ENCODE measurements around the gene GCDH. TPM values are rescaled to one million over a fixed set of nuclear protein-coding genes. Genes with fewer than 3 reads are reported as not detected.

GCDH gene
- total and polyA plus RNA-seq, 2 of the 8 experiments (the other 6 are each of a cell fraction or from before 2014, with no cell fraction given), result 67.3 to 89.4 TPM

DNA sequence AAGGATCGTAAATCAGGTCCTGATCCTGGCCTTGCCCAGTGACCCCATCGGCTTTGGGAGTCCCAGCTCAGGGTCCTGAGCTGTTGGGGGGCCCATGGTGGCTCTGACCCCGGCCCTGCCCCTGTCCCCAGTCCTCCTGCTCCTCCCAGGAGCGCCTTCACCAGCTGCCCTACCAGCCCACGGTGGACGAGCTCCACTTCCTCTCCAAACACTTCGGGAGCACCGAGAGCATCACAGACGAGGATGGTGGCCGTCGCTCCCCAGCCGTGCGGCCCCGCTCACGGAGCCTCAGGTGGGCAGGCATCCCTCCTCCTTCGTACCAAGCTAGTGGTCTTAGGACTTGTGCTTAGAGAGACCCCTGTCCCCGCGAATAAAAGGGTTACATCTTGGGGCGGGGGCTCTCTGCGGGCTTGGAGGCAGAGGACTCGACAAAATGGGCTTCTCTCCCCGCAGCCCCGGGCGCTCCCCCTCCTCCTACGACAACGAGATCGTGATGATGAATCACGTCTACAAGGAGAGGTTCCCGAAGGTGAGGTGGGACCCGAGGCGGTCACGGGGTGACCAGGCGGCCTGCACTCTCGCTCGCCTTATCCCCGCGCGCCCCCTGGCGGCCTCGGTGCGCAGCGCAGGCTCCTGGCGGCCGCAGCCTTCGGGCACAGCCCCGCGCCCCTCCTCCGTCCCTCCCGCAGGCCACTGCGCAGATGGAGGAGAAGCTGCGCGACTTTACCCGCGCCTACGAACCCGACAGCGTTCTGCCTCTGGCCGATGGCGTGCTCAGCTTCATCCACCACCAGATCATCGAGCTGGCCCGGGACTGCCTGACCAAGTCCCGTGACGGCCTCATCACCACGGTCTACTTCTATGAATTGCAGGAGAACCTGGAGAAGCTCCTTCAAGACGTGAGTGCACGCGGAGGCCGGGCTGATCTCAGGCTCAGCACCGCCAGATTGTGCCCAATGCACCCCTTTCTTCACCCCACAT lies 43.5 kb upstream of the GCDH start (continued):
- TF ChIP-seq KDM4A (IDR thresholded peaks at IDR 0.05; ENCODE audit: low read depth, low read length, severe bottlenecking), result no peak
- no peak for TF ChIP-seq FOSL1 (IDR thresholded peaks at IDR 0.05; ENCODE audit: insufficient read depth, low read depth, low read length)
- 0 out of 2 replicates have a peak, but pooled peaks have one; percentile 18 for TF ChIP-seq RBBP5 (IDR thresholded peaks at IDR 0.05; ENCODE audit: borderline replicate concordance, low read depth, low read length)
- no peak for TF ChIP-seq POU5F1 (IDR thresholded peaks at IDR 0.05; ENCODE audit: low read depth, low read length)
- no peak for TF ChIP-seq JUN (IDR thresholded peaks at IDR 0.05; ENCODE audit: low read depth, low read length)
- TF ChIP-seq ASH2L (IDR thresholded peaks at IDR 0.05; ENCODE audit: low read length), result peak; percentile 16
- TF ChIP-seq RXRA (IDR thresholded peaks at IDR 0.05; ENCODE audit: insufficient read depth, low read depth, low read length), result no peak
- TF ChIP-seq TAF1 (IDR thresholded peaks at IDR 0.05; ENCODE audit: low read depth, low read length), result no peak
- TF ChIP-seq RFX5 (IDR thresholded peaks at IDR 0.05; ENCODE audit: borderline replicate concordance, low read depth, low read length), result no peak
- no peak for TF ChIP-seq POLR2A (IDR thresholded peaks at IDR 0.05; ENCODE audit: control extremely low read depth in 1 of 2, low read depth in 2 of 2, low read length in 2 of 2)
- TF ChIP-seq SUZ12 (IDR thresholded peaks at IDR 0.05; ENCODE audit: low read length), result no peak
- TF ChIP-seq BACH1 (IDR thresholded peaks at IDR 0.05; ENCODE audit: low read length), result no peak
- TF ChIP-seq EZH2 (IDR thresholded peaks at IDR 0.05; ENCODE audit: low read depth, low read length, severe bottlenecking), result no peak
- TF ChIP-seq YY1 (IDR thresholded peaks at IDR 0.05; ENCODE audit: low read depth, low read length), result 0 out of 2 replicates have a peak, but pooled peaks have one; percentile 8
- no peak; a peak in 1 of 4 replicates for TF ChIP-seq SIN3A (conservative IDR thresholded peaks at IDR 0.05 in 1 of 2, IDR thresholded peaks at IDR 0.05 in 1 of 2; ENCODE audit: low read depth in 1 of 2, low read length in 2 of 2)
- TF ChIP-seq EGR1 (IDR thresholded peaks at IDR 0.05; ENCODE audit: borderline replicate concordance, low read depth, low read length), result no peak
- TF ChIP-seq HDAC2 (IDR thresholded peaks at IDR 0.05; ENCODE audit: borderline replicate concordance in 1 of 2, low read depth in 2 of 2, low read length in 2 of 2), result no peak
- TF ChIP-seq JUND (IDR thresholded peaks at IDR 0.05; ENCODE audit: low read length), result 0 out of 2 replicates have a peak, but pooled peaks have one; percentile 24
- TF ChIP-seq PHF8 (conservative IDR thresholded peaks at IDR 0.05; ENCODE audit: low read depth, low read length), result no peak
- TF ChIP-seq KDM5A (IDR thresholded peaks at IDR 0.05; ENCODE audit: low read length), result no peak
- peak; percentile 31; the same call in 1 of the 2 replicates for TF ChIP-seq GABPA (IDR thresholded peaks at IDR 0.05; ENCODE audit: borderline replicate concordance, insufficient read depth, low read length)
- no peak for TF ChIP-seq CHD2 (IDR thresholded peaks at IDR 0.05; ENCODE audit: low read length)
- TF ChIP-seq SIX5 (IDR thresholded peaks at IDR 0.05; ENCODE audit: low read depth, low read length), result no peak
- TF ChIP-seq CHD1 (IDR thresholded peaks at IDR 0.05; ENCODE audit: low read depth, low read length), result no peak
